A549 (cell line): Measurements from ENCODE around the gene CD101. TPM values are rescaled to one million over a fixed set of nuclear protein-coding genes. Genes with fewer than 3 reads are reported as not detected.

ENCODE experiments used
- ATAC-seq, 2 experiments: fragments of 200-7000 bp in 1 of 2; fragments of >200 bp in 1 of 2; cut with Nextera tagmentation in 1 of 2; cut with Tn5 transposase in 1 of 2; 3 replicates each; pipeline versions ENCODE4 v1.8.0 to v1.9.1; 2018 to 2020; ENCODE audit warnings: mild to moderate bottlenecking in 1 of 2, moderate library complexity in 1 of 2
- CTCF ChIA-PET: fragments of 300-600 bp; sonication (Branson Sonifier 250); formaldehyde crosslinking; extraction: SDS; loops from one replicate; lab custom pipeline; 2021; ENCODE audit warnings: antibody characterized with exemption, inconsistent platforms; lab: Yijun Ruan, JAX
- POLR2A ChIA-PET: fragments of 350-600 bp; formaldehyde crosslinking; extraction: SDS; loops from one replicate; lab custom pipeline; 2021; ENCODE audit warnings: antibody characterized with exemption, inconsistent platforms; lab: Yijun Ruan, JAX
- DNase-seq, 2 experiments: peaks; one replicate each; pipeline versions ENCODE4 v3.0.0 to v3.0.0-alpha.2; 2011 to 2016; ENCODE audit warnings: low read depth in 1 of 2, low spot score in 1 of 2
- FAIRE-seq: peaks from 2 replicates; lab custom pipeline; 2011; peaks lifted over from hg19 to GRCh38; lab: Jason Lieb, UNC
- H3K27ac ChIP-seq, 2 experiments: fragments of >200 bp; sonication (Bioruptor Twin); formaldehyde crosslinking; 3 replicates each; pipeline ENCODE4 v1.5.1; 2016 to 2017
- H3K4me1 ChIP-seq: fragments of >200 bp; sonication (Bioruptor Twin); formaldehyde crosslinking; 3 replicates; pipeline ENCODE4 v1.6.1; 2016
- H3K4me2 ChIP-seq: fragments of >200 bp; sonication (Bioruptor Twin); formaldehyde crosslinking; 3 replicates; pipeline ENCODE4 v1.6.1; 2016
- H3K4me3 ChIP-seq: fragments of >200 bp; sonication (Bioruptor Twin); formaldehyde crosslinking; 3 replicates; pipeline ENCODE4 v1.5.1; 2016
- H3K9me3 ChIP-seq: fragments of >200 bp; sonication (Bioruptor Twin); formaldehyde crosslinking; 3 replicates; pipeline ENCODE4 v1.6.1; 2016
- CBX2 ChIP-seq: fragments of 200-600 bp; sonication (generic); IDR thresholded peaks from 2 replicates; pipeline ENCODE4 v1.6.1; 2016; ENCODE audit warnings: low read depth, mild to moderate bottlenecking, borderline replicate concordance
- CEBPB ChIP-seq, 2 experiments: fragments of >200 bp in 1 of 2; sonication (Bioruptor Twin) in 1 of 2; formaldehyde crosslinking in 1 of 2; IDR thresholded peaks; 2 replicates each; pipeline ENCODE4 v1.6.1; 2012 to 2016
- CHD2 ChIP-seq: fragments of 150-350 bp; IDR thresholded peaks from 2 replicates; pipeline ENCODE4 v1.6.1; 2014; ENCODE audit warnings: low read length; ENCODE audit not compliant: partially characterized antibody
- CTCF ChIP-seq: fragments of >200 bp; sonication (Bioruptor Twin); formaldehyde crosslinking; IDR thresholded peaks from 3 replicates; pipeline ENCODE4 v1.5.1; 2016
- E2F6 ChIP-seq: IDR thresholded peaks from 2 replicates; pipeline ENCODE4 v1.6.1; 2012; ENCODE audit warnings: low read depth, borderline replicate concordance
- EHF ChIP-seq: fragments of 250-450 bp; sonication (Bioruptor Pico); IDR thresholded peaks from 2 replicates; pipeline ENCODE4 v1.5.0; 2020; ENCODE audit warnings: mild to moderate bottlenecking
- EHMT2 ChIP-seq: fragments of 200-600 bp; sonication (generic); IDR thresholded peaks from 2 replicates; pipeline ENCODE4 v1.6.1; 2016; ENCODE audit warnings: antibody characterized with exemption, low read depth, mild to moderate bottlenecking, moderate library complexity
- EP300 ChIP-seq, 2 experiments: fragments of >200 bp; sonication (Bioruptor Twin); formaldehyde crosslinking; IDR thresholded peaks; 2 replicates in 1 of 2; 3 replicates in 1 of 2; pipeline ENCODE4 v1.6.1; 2016 to 2017
- ESRRA ChIP-seq: fragments of 150-350 bp; IDR thresholded peaks from 2 replicates; pipeline ENCODE4 v1.6.1; 2014; ENCODE audit warnings: mild to moderate bottlenecking, low read length, borderline replicate concordance
- FOXS1 ChIP-seq: fragments of 250-450 bp; sonication (Bioruptor Pico); IDR thresholded peaks from 2 replicates; pipeline ENCODE4 v1.5.0; 2020; ENCODE audit warnings: mild to moderate bottlenecking, moderate library complexity
- GATA3 ChIP-seq: IDR thresholded peaks from 2 replicates; pipeline ENCODE4 v1.6.1; 2012; ENCODE audit warnings: borderline replicate concordance
- HES2 ChIP-seq: fragments of >200 bp; sonication (Bioruptor Twin); formaldehyde crosslinking; IDR thresholded peaks from 2 replicates; pipeline ENCODE4 v1.6.1; 2016
- JUN ChIP-seq, 2 experiments: fragments of >200 bp; sonication (Bioruptor Twin); formaldehyde crosslinking; IDR thresholded peaks; 2 replicates in 1 of 2; 3 replicates in 1 of 2; pipeline ENCODE4 v1.6.1; 2016 to 2017
- JUNB ChIP-seq: fragments of >200 bp; sonication (Bioruptor Twin); formaldehyde crosslinking; IDR thresholded peaks from 2 replicates; pipeline ENCODE4 v1.6.1; 2016
- KDM1A ChIP-seq: fragments of 200-600 bp; sonication (generic); IDR thresholded peaks from 2 replicates; pipeline ENCODE4 v1.6.1; 2016; ENCODE audit warnings: low read depth, mild to moderate bottlenecking
- MAFK ChIP-seq: fragments of 450-650 bp; IDR thresholded peaks from 2 replicates; pipeline ENCODE4 v1.6.1; 2014; ENCODE audit not compliant: partially characterized antibody
- NFE2L2 ChIP-seq: fragments of 150-350 bp; conservative IDR thresholded peaks from 2 replicates; pipeline ENCODE4 v1.6.1; 2014; ENCODE audit warnings: low read length
- PHF8 ChIP-seq: fragments of 200-600 bp; sonication (generic); IDR thresholded peaks from 2 replicates; pipeline ENCODE4 v1.6.1; 2016; ENCODE audit warnings: low read depth, mild to moderate bottlenecking, antibody characterized with exemption, moderate library complexity, borderline replicate concordance
- POLR2A ChIP-seq: IDR thresholded peaks from 2 replicates; pipeline ENCODE4 v1.6.1; 2012; ENCODE audit warnings: mild to moderate bottlenecking, low read length
- RAD21 ChIP-seq, 2 experiments: fragments of >200 bp in 1 of 2; sonication (Bioruptor Twin) in 1 of 2; formaldehyde crosslinking in 1 of 2; IDR thresholded peaks in 1 of 2; conservative IDR thresholded peaks in 1 of 2; 2 replicates in 1 of 2; 3 replicates in 1 of 2; pipeline ENCODE4 v1.6.1; 2012 to 2018; ENCODE audit warnings: inconsistent platforms in 1 of 2
- REST ChIP-seq: fragments of 200-600 bp; sonication (generic); IDR thresholded peaks from 2 replicates; pipeline ENCODE4 v1.6.1; 2016; ENCODE audit warnings: antibody characterized with exemption, mild to moderate bottlenecking, moderate library complexity
- RFX5 ChIP-seq: fragments of 450-650 bp; IDR thresholded peaks from 2 replicates; pipeline ENCODE4 v1.7.1; 2014; ENCODE audit warnings: antibody characterized with exemption, mild to moderate bottlenecking, moderate library complexity
- RNF2 ChIP-seq: fragments of 200-600 bp; sonication (generic); IDR thresholded peaks from 2 replicates; pipeline ENCODE4 v1.6.1; 2016; ENCODE audit warnings: low read depth, mild to moderate bottlenecking, antibody characterized with exemption, moderate library complexity, borderline replicate concordance
- SMC3 ChIP-seq: fragments of >200 bp; sonication (Bioruptor Twin); formaldehyde crosslinking; IDR thresholded peaks from 3 replicates; pipeline ENCODE4 v1.6.1; 2018; ENCODE audit warnings: inconsistent platforms
- SREBF2 ChIP-seq: fragments of 450-650 bp; IDR thresholded peaks from 2 replicates; pipeline ENCODE4 v1.6.1; 2014; ENCODE audit warnings: mild to moderate bottlenecking, moderate library complexity
- ZC3H11A ChIP-seq: fragments of 450-650 bp; IDR thresholded peaks from 2 replicates; pipeline ENCODE4 v1.6.1; 2014; ENCODE audit warnings: antibody characterized with exemption, mild to moderate bottlenecking
- ZSCAN20 ChIP-seq: fragments of 250-450 bp; sonication (Bioruptor Pico); IDR thresholded peaks from 2 replicates; pipeline ENCODE4 v1.8.0; 2022; ENCODE audit warnings: mild to moderate bottlenecking, moderate library complexity
- WGBS: methylation state at CpG from one replicate; pipeline ENCODE4 v1.1.6; 2017; ENCODE audit errors: missing lambda C conversion rate; 5-methylcytosine and 5-hydroxymethylcytosine counted together
- polyA plus RNA-seq, 4 experiments: library from polyadenylated mRNA; depleted of rRNA in 3 of 4; stranded (reverse); fragments of >200 nt; fragmentation: RNase III in 1 of 4; extraction: RNeasy Plus Mini Kit Qiagen cat#74134 plus additional on column Dnase treatment in 1 of 4; gene quantifications; 2 replicates in 3 of 4; 3 replicates in 1 of 4; pipeline ENCODE4 v1.2.3, GENCODE V29; 2011 to 2017

CD101 gene
- polyA plus RNA-seq, 2 of the 4 experiments (the other 2 are of a cell fraction) = 0.21 to 0.52 TPM

- TF ChIP-seq EHF = no peak
- TF ChIP-seq ESRRA = no peak
- Histone ChIP-seq H3K4me3 (no peak overlapping the region), H3K4me1 (no peaks in the 10 kb centered on the region), H3K4me2 (no peak overlapping the region), H3K9me3 (no peaks in the 10 kb centered on the region), H3K27ac (no peak overlapping the region)
- no peak for DNase-seq
- ChIA-PET CTCF (no interaction called here), POLR2A (no interaction called here)
- ATAC-seq = no peak
- no peak for FAIRE-seq
- WGBS = 74% methylated on average over 1 of the region's 1 CpG
These were observed 36.2 kb downstream of the CD101 start for GRCh38 chr1:117037802-117038201.

GRCh38 chr1:117038236-117038635 lies 36.7 kb downstream of the CD101 start:
- Histone ChIP-seq H3K9me3 (no peaks in the 10 kb centered on the region), H3K4me1 (no peaks in the 10 kb centered on the region), H3K4me3 (no peak overlapping the region), H3K27ac (no peak overlapping the region), H3K4me2 (no peak overlapping the region)
- POLR2A ChIA-PET = no interaction called here
- 77% methylated on average over 6 of the region's 6 CpGs for WGBS
- DNase-seq (no peak), ATAC-seq (no peak), FAIRE-seq (no peak)
- TF ChIP-seq RNF2 (no peak), MAFK (no peak), E2F6 (no peak), SREBF2 (no peak), CBX2 (no peak), FOXS1 (CRISPR knock-in tag) (no peak), EP300 (IDR thresholded peaks at IDR 0.05) (no peak), POLR2A (no peak)
- CTCF ChIA-PET = no interaction called here

GRCh38 chr1:117044217-117044616 lies 42.7 kb downstream of the CD101 start:
- H3K4me2 ChIP-seq = no peak overlapping the region
- ChIA-PET POLR2A (no interaction called here), CTCF (no interaction called here)
- no peak overlapping the region for H3K4me3 ChIP-seq
- 67% methylated on average over 1 of the region's 1 CpG for WGBS
- no peaks in the 10 kb centered on the region for H3K4me1 ChIP-seq
- ATAC-seq (no peak), FAIRE-seq (no peak), DNase-seq (no peak)
- TF ChIP-seq CTCF (no peak), PHF8 (no peak), SREBF2 (no peak), RNF2 (no peak), SMC3 (no peak)
- no peaks in the 10 kb centered on the region for H3K9me3 ChIP-seq
- H3K27ac ChIP-seq = no peak overlapping the region

- Histone ChIP-seq H3K9me3 (no peaks in the 10 kb centered on the region), H3K4me3 (no peak overlapping the region), H3K4me1 (no peaks in the 10 kb centered on the region), H3K4me2 (no peak overlapping the region), H3K27ac (no peak overlapping the region)
- no peak for ATAC-seq
- 51% methylated on average over 2 of the region's 2 CpGs for WGBS
- ChIA-PET POLR2A (no interaction called here), CTCF (no interaction called here)
- no peak for FAIRE-seq
- no peak for TF ChIP-seq CEBPB (IDR thresholded peaks at IDR 0.05)
- TF ChIP-seq GATA3 = no peak
- TF ChIP-seq CHD2 = no peak
- TF ChIP-seq HES2 = no peak
- no peak for TF ChIP-seq RAD21 (conservative IDR thresholded peaks at IDR 0.05 in 1 of 2, IDR thresholded peaks at IDR 0.05 in 1 of 2)
- no peak for TF ChIP-seq SREBF2
- TF ChIP-seq JUNB = no peak
- TF ChIP-seq EHMT2 = no peak
- TF ChIP-seq RFX5 = no peak
- TF ChIP-seq ZC3H11A = no peak
- no peak for TF ChIP-seq NFE2L2
- TF ChIP-seq JUN (IDR thresholded peaks at IDR 0.05) = no peak
- TF ChIP-seq KDM1A = no peak
- TF ChIP-seq REST = no peak
- TF ChIP-seq ZSCAN20 (CRISPR knock-in tag) = no peak
- no peak for DNase-seq
These were observed 44.1 kb downstream of the CD101 start for GRCh38 chr1:117045644-117046043.
